Gastroesophageal sphincter (tissue), 4 donors: ENCODE measurements around the gene SCAF4. TPM values are rescaled to one million over a fixed set of nuclear protein-coding genes. Genes with fewer than 3 reads are reported as not detected.
"Not testable (repeated sequence)": the region's sequence is repeated elsewhere in the genome, so short reads cannot be mapped to it uniquely, and the experiment has no call there.

Experiments
- ATAC-seq: fragments of 150-250 bp; one replicate; pipeline ENCODE4 v1.9.1; 2016; ENCODE audit warnings: mild to moderate bottlenecking, moderate library complexity
- H3K27ac ChIP-seq, 4 donors: fragments of 200-600 bp; sonication (generic) in 3 of 4; 1 replicate in 3 of 4; 2 replicates in 1 of 4; pipeline ENCODE4 v1.5.1; 2016 to 2019
- H3K27me3 ChIP-seq: fragments of 200-600 bp; sonication (generic); one replicate; pipeline ENCODE4 v1.5.1; 2019
- H3K36me3 ChIP-seq, 2 donors: fragments of 200-600 bp; sonication (generic); one replicate each; pipeline ENCODE4 v1.5.1; 2019; ENCODE audit warnings: control low read depth in 1 of 2
- H3K4me1 ChIP-seq, 3 donors: fragments of 200-600 bp; sonication (generic); 1 replicate in 2 of 3; 2 replicates in 1 of 3; pipeline ENCODE4 v1.5.1; 2016 to 2019; ENCODE audit warnings: control low read depth in 2 of 3
- H3K4me3 ChIP-seq, 2 donors: fragments of 200-600 bp; sonication (generic); one replicate each; pipeline ENCODE4 v1.5.1; 2019; ENCODE audit warnings: mild to moderate bottlenecking in 1 of 2, moderate library complexity in 1 of 2
- H3K9me3 ChIP-seq, 3 donors: fragments of 200-600 bp; sonication (generic); one replicate each; pipeline ENCODE4 v1.5.1; 2017 to 2019; ENCODE audit warnings: control low read depth in 2 of 3
- EP300 ChIP-seq: sonication (generic); formaldehyde crosslinking; IDR thresholded peaks from one replicate; pipeline ENCODE4 v1.6.1; 2017; ENCODE audit warnings: antibody characterized with exemption, mild to moderate bottlenecking
- POLR2A ChIP-seq, 2 donors: fragments of 450-650 bp; IDR thresholded peaks; one replicate each; pipeline ENCODE4 v1.6.1; 2017; ENCODE audit warnings: antibody characterized with exemption in 2 of 2, mild to moderate bottlenecking in 2 of 2, moderate library complexity in 1 of 2
- POLR2AphosphoS5 ChIP-seq: sonication (generic); formaldehyde crosslinking; IDR thresholded peaks from one replicate; pipeline ENCODE4 v1.6.1; 2017; ENCODE audit warnings: antibody characterized with exemption
- WGBS, 2 donors: methylation state at CpG; one replicate each; pipeline ENCODE4 v1.1.5; 2018; ENCODE audit warnings: low coverage in 1 of 2; 5-methylcytosine and 5-hydroxymethylcytosine counted together
- total RNA-seq, 4 donors: library from RNA; depleted of rRNA; stranded (reverse); fragments of >200 nt; gene quantifications; one replicate each; pipeline ENCODE4 v1.1.0, GENCODE V29; 2016
- TF ChIP-seq, protein P1 (sequence below), 4 experiments: fragments of 200-600 bp in 2 of 4; fragments of 450-650 bp in 2 of 4; sonication (generic) in 1 of 4; IDR thresholded peaks; one replicate each; pipeline ENCODE4 v1.5.1; 2017 to 2019; ENCODE audit warnings: antibody characterized with exemption in 4 of 4, mild to moderate bottlenecking in 2 of 4, moderate library complexity in 2 of 4

Gene SCAF4
- total RNA-seq, 4 donors from 2014 or later, result 10.7 to 19.9 (median 16.1) TPM

DNA sequence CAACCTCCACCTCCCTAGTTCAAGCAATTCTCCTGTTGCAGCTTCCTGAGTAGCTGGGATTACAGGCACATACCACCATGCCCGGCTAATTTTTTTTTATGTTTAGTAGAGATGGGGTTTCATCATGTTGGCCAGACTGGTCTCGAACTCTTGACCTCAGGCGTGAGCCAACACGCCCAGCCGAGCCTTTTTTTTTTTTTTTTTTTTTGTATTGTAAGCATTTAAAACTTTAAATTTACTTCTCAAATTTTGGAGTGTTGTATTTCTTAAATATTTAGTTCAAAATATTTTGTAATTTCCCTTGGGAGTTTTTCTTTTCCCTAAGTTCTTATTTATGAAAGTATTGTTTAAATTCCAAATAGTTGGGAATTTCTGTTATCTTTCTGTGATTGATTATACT, 9.2 kb upstream of the SCAF4 start:
- TF ChIP-seq EP300 (no peak), POLR2A (IDR thresholded peaks at IDR 0.05) (no peak), POLR2AphosphoS5 (no peak)
- TF ChIP-seq, protein P1, sequence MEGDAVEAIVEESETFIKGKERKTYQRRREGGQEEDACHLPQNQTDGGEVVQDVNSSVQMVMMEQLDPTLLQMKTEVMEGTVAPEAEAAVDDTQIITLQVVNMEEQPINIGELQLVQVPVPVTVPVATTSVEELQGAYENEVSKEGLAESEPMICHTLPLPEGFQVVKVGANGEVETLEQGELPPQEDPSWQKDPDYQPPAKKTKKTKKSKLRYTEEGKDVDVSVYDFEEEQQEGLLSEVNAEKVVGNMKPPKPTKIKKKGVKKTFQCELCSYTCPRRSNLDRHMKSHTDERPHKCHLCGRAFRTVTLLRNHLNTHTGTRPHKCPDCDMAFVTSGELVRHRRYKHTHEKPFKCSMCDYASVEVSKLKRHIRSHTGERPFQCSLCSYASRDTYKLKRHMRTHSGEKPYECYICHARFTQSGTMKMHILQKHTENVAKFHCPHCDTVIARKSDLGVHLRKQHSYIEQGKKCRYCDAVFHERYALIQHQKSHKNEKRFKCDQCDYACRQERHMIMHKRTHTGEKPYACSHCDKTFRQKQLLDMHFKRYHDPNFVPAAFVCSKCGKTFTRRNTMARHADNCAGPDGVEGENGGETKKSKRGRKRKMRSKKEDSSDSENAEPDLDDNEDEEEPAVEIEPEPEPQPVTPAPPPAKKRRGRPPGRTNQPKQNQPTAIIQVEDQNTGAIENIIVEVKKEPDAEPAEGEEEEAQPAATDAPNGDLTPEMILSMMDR (IDR thresholded peaks at IDR 0.05), result no peak
- Histone ChIP-seq H3K27me3 (no peaks in the 10 kb centered on the region), H3K36me3 (no peaks in the 10 kb centered on the region), H3K4me3 (no peak overlapping the region), H3K9me3 (no peaks in the 10 kb centered on the region), H3K4me1 (no peaks in the 10 kb centered on the region), H3K27ac (no peak overlapping the region)
- WGBS, 2 donors, result 87% methylated on average over 5 of the region's 5 CpGs; no CpG with 5 or more reads in 1 of the 2 donors
- ATAC-seq, result no peak

DNA sequence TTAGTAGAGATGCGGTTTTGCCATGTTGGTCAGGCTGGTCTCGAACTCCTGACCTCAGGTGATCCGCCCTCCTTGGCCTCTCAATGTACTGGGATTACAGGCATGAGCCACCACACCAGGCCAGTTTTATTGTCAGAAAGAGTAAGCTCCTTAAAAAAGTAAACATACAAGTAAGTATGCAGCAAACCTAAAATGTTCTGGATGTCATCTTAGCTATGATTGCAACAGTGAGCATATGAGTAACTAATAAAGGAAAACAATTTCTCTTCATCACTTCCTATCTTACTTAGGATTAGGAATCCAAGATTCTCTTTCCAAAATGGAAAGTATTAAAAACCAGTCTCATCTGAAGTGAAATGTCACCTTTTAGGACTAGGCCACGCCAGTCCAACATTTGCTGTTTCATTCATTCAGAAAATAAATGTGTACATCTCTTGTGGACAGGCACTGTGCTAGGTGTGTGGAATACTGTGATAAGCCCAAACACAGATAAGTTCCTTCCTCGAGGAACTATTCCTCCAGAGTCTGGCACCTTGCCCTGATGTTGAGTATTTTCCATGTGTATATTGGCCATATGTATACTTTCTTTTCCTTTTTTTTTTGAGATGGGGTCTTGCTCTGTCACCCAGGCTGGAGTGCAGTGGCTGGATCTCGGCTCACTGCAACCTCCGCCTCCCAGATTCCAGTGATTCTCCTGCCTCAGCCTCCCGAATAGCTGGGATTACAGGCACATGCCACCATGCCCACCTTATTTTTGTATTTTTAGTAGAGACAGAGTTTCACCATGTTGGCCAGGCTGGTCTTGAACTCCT, 5.9 kb upstream of the SCAF4 start:
- H3K27ac ChIP-seq, H3K36me3 ChIP-seq, H3K9me3 ChIP-seq, H3K4me3 ChIP-seq, H3K27me3 ChIP-seq, ATAC-seq: not testable (repeated sequence)
- peaks cover 3 to 12% (median 4%) of the 10 kb centered on the region in 3 donors for H3K4me1 ChIP-seq
- 77 to 89% methylated on average over 5 to 8 of the region's 8 CpGs for WGBS, 2 donors

DNA sequence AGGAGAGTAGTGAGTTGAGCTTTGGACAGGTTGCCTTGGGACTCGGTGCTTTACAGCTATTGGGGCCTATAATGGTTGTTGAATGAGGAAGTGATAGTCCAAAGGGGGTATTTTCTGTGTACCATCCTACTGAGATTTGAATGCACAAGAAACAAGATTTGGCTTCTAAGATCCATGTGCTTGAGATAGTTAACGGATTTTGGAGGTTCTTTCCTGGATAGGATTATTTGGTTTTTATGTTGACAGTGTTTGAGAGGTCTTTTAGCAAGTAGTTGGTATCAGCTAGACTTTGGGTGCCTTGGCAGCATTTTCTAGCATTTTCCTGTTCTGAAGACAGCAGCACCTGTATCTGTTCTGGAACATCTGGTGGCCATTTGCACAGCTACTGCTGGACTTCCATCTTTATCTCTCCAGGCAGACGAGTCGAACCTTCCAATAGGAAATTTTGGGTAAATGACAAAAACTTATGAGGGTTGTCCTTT, 3.6 kb upstream of the SCAF4 start:
- no peak overlapping the region for H3K27ac ChIP-seq
- TF ChIP-seq POLR2A (IDR thresholded peaks at IDR 0.05), result no peak
- TF ChIP-seq, protein P1 (IDR thresholded peaks at IDR 0.05), result no peak
- TF ChIP-seq POLR2AphosphoS5, result no peak
- TF ChIP-seq EP300, result no peak
- H3K4me3 ChIP-seq, result no peak overlapping the region
- H3K36me3 ChIP-seq, result no peaks in the 10 kb centered on the region
- peaks cover 3 to 21% (median 5%) of the 10 kb centered on the region in 3 donors for H3K4me1 ChIP-seq
- 87 to 93% methylated on average over 4 of the region's 4 CpGs for WGBS, 2 donors
- no peak for ATAC-seq
- no peaks in the 10 kb centered on the region for H3K9me3 ChIP-seq
- no peaks in the 10 kb centered on the region for H3K27me3 ChIP-seq

DNA sequence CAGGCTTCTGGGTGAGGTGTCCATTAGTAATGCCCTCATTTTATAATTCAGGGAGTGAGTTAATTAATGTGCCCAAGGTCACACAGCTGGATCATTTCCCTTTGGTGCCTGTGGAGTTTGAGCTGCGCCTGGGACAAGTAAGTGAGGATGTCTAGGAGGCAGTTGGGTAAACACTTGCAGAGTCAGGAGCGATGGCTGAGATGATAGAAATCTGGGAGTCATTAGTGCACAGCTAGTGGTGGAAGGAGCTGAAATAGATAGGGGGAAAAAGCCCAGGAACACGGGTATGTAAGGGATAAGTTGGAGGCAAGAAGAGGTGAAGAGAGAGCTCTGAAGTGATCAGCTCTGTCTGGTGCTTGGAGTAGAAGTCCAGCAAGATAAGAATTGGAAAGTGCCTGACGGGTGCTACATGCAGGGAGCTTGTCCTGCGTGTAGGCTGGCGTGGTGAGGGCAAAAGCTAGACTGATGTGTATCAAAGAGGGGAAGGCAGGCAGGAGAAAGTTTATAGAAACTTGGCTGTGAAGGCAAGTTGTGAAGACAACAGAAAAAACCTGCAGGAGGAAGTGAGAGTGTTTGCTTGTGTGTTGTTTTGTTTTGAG, 1.7 kb upstream of the SCAF4 start:
- TF ChIP-seq, protein P1 (IDR thresholded peaks at IDR 0.05), result no peak
- TF ChIP-seq EP300, result no peak
- no peak for TF ChIP-seq POLR2AphosphoS5
- no peak for TF ChIP-seq POLR2A (IDR thresholded peaks at IDR 0.05)
- 50 to 71% methylated on average over 5 to 6 of the region's 6 CpGs for WGBS, 2 donors
- Histone ChIP-seq H3K36me3 (no peaks in the 10 kb centered on the region), H3K9me3 (no peaks in the 10 kb centered on the region), H3K27me3 (no peaks in the 10 kb centered on the region), H3K4me1 (peaks cover 5 to 40% (median 22%) of the 10 kb centered on the region in 3 donors), H3K4me3 (no peak overlapping the region), H3K27ac (peak overlapping the region in 3 of 4 donors; percentile 94 to 99 (median 98))
- ATAC-seq, result no peak

DNA sequence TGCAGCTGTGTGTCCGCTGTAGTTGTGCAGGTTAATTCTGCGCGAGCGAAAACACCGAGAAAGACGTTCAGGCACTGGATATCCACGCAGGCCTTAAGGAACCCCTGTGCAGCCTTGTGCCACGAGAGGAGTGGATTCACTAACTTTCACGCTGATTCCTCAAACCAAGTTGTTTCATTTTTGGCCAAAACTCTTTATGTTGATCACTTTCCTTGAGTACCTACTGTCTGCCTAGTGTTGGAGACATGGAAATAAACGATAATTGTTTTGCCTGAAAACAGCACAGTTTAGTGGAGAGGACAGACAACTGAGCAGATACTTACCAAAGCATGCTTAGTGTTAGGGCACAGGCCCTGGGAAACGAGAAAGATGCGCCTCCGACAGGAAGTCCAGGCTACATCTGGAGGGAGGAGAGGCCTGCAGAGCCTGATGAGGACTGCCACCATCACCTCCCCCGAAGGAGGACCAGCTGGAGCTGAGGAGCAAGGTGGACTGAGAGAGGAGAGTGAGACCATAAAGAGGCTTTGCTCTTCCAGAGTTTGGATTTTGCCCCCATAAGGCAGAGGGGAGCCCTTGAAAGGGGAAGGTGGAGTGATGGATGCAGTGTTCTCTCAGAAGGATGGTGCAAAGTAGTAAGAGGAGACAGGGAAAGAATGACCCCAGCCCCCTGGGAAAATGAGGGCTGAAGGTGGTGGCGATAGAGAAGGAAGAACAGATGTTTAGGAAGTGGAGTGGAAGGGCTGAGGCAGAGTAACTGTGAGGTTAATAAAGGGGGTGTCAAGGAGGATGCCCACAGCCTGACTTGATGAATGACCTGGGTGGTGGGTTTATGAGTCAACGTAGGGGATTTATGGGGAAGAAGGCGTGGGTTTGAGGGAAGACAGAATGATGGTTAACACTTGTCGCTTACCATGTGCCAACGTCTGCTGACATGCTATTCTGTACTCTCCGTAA, 956 bp upstream of the SCAF4 start:
- H3K4me1 ChIP-seq, result peaks cover 5 to 48% (median 23%) of the 10 kb centered on the region in 3 donors
- no peaks in the 10 kb centered on the region for H3K9me3 ChIP-seq
- TF ChIP-seq, protein P1 (IDR thresholded peaks at IDR 0.05), result peak in 1 of 4 experiments; percentile 3
- TF ChIP-seq POLR2A (IDR thresholded peaks at IDR 0.05), result no peak
- H3K36me3 ChIP-seq, result no peaks in the 10 kb centered on the region
- H3K27me3 ChIP-seq, result no peaks in the 10 kb centered on the region
- 28 to 29% methylated on average over 7 to 14 of the region's 20 CpGs for WGBS, 2 donors
- peak overlapping the region; percentile 50 to 99 for H3K4me3 ChIP-seq
- H3K27ac ChIP-seq, result peak overlapping the region; percentile 14 to 99 (median 96)
- ATAC-seq, result no peak
